ENCODE measurements around the gene TRAM2. TPM values are rescaled to one million over a fixed set of nuclear protein-coding genes. Genes with fewer than 3 reads are reported as not detected.

TRAM2 gene
- polyA plus RNA-seq, 1 experiment: 152 TPM

GRCh38 chr6:52539607-52540006 is 37.3 kb downstream of the TRAM2 start:
- no peak for DNase-seq (ENCODE audit: low read depth, low spot score)
- ChIA-PET POLR2A (interaction anchor here (0.6 to 2.7 kb wide), 6 partner anchors 12 to 120 kb away, joined by 3 to 9 read pairs (median 4); partner anchors contain the start of gene EFHC1), CTCF (interaction anchor here (1.1 kb wide), 1 partner anchor 24 kb away, joined by 3 read pairs; no protein-coding TSS in a partner anchor)
- Histone ChIP-seq H3K27me3 (ENCODE audit: control insufficient read depth, insufficient read depth, low read length) (no peaks in the 10 kb centered on the region), H3K27ac (ENCODE audit: low read depth, low read length) (peak overlapping the region; percentile 79), H3K9me3 (ENCODE audit: control insufficient read depth, insufficient read depth, low read length) (no peaks in the 10 kb centered on the region), H3K4me3 (ENCODE audit: low read depth, low read length) (no peak overlapping the region)
- TF ChIP-seq, protein P1, sequence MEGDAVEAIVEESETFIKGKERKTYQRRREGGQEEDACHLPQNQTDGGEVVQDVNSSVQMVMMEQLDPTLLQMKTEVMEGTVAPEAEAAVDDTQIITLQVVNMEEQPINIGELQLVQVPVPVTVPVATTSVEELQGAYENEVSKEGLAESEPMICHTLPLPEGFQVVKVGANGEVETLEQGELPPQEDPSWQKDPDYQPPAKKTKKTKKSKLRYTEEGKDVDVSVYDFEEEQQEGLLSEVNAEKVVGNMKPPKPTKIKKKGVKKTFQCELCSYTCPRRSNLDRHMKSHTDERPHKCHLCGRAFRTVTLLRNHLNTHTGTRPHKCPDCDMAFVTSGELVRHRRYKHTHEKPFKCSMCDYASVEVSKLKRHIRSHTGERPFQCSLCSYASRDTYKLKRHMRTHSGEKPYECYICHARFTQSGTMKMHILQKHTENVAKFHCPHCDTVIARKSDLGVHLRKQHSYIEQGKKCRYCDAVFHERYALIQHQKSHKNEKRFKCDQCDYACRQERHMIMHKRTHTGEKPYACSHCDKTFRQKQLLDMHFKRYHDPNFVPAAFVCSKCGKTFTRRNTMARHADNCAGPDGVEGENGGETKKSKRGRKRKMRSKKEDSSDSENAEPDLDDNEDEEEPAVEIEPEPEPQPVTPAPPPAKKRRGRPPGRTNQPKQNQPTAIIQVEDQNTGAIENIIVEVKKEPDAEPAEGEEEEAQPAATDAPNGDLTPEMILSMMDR (IDR thresholded peaks at IDR 0.05; ENCODE audit: low read depth, low read length): no peak

DNA sequence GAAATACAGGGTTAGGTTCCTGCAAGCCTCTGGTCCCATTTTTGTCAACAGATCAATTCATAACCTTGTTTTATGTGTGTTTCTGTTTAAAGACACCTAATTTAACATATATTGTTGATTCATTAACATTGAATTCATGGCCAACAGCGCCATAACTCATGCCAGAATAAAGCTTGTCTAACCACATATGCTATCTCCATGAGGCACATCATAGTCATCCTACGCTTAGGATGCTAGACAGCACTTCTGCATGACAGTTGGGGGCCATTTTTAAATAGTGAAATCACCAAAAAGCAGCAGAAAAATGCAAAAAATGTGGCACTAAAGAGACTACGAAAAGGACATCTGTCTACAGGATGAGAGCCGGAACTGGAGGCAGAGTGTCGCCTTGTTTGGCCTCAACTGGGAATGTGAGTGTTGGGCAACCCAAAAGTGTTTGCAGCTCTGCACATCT is 37.9 kb downstream of the TRAM2 start:
- TF ChIP-seq, protein P1 (IDR thresholded peaks at IDR 0.05; ENCODE audit: low read depth, low read length): no peak

GRCh38 chr6:52538252-52538900 is 38.5 kb downstream of the TRAM2 start:
- H3K27ac ChIP-seq (ENCODE audit: low read depth, low read length): peak overlapping the region; percentile 73
- DNase-seq (ENCODE audit: low read depth, low spot score): no peak
- ChIA-PET POLR2A (interaction anchor here (0.6 to 2.7 kb wide), 4 partner anchors 11 to 115 kb away, joined by 3 to 9 read pairs (median 4); no protein-coding TSS in a partner anchor), CTCF (interaction anchor here (0.6 kb wide), 1 partner anchor 59 kb away, joined by 3 read pairs; no protein-coding TSS in a partner anchor)
- H3K27me3 ChIP-seq (ENCODE audit: control insufficient read depth, insufficient read depth, low read length): no peaks in the 10 kb centered on the region
- TF ChIP-seq, protein P1 (IDR thresholded peaks at IDR 0.05; ENCODE audit: low read depth, low read length): no peak
- no peak overlapping the region for H3K4me3 ChIP-seq (ENCODE audit: low read depth, low read length)
- H3K9me3 ChIP-seq (ENCODE audit: control insufficient read depth, insufficient read depth, low read length): no peaks in the 10 kb centered on the region

More for the DNA sequence above, 37.9 kb downstream of the TRAM2 start:
- POLR2A ChIA-PET: interaction anchor here (0.6 to 2.7 kb wide), 5 partner anchors 12 to 115 kb away, joined by 3 to 9 read pairs (median 5); no protein-coding TSS in a partner anchor
- H3K4me3 ChIP-seq (ENCODE audit: low read depth, low read length): no peak overlapping the region
- DNase-seq (ENCODE audit: low read depth, low spot score): no peak
- CTCF ChIA-PET: interaction anchor here (0.6 to 1.1 kb wide), 2 partner anchors 24 to 59 kb away, joined by 3 read pairs; no protein-coding TSS in a partner anchor
- peak overlapping the region; percentile 79 for H3K27ac ChIP-seq (ENCODE audit: low read depth, low read length)
- no peaks in the 10 kb centered on the region for H3K27me3 ChIP-seq (ENCODE audit: control insufficient read depth, insufficient read depth, low read length)
- H3K9me3 ChIP-seq (ENCODE audit: control insufficient read depth, insufficient read depth, low read length): no peaks in the 10 kb centered on the region

DNA sequence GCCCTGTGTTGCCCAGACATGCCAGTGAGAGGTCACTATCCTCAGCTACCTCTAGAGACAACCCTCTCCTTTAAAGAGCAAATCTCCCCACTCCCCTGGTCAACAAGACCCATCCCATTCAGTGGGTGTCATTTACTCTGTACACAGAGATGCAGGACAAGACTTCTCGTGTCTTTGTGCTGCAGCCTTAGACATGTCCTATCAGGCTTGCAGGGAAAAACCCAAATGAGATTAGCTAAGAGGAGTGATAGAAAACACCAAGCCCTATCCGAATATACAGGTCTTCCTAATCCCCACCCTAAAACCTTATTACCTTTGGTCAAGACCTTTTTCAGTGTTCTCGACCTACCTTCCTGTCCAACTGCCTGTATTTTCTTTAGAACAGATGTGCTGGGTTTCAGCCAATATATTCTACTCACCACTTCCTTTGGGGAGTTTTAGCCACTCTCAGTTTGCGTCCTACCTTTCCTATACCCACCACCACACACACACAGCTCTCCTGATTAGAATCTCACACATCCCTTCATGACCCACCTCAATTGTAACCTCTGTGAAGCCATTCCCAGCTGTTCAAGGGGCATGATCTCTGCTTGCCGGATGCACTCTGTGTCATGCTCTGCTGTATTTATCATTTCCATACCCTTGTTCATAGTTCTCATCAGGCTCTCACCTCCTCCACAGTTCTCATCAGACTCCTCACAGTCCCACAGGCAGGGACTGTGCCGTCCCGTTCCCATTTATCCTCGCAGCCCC is 39.7 kb downstream of the TRAM2 start:
- no peak overlapping the region for H3K4me3 ChIP-seq (ENCODE audit: low read depth, low read length)
- DNase-seq (ENCODE audit: low read depth, low spot score): no peak
- no peaks in the 10 kb centered on the region for H3K27me3 ChIP-seq (ENCODE audit: control insufficient read depth, insufficient read depth, low read length)
- H3K27ac ChIP-seq (ENCODE audit: low read depth, low read length): no peak overlapping the region
- TF ChIP-seq, protein P1 (IDR thresholded peaks at IDR 0.05; ENCODE audit: low read depth, low read length): no peak
- POLR2A ChIA-PET: interaction anchor here (0.7 to 1.3 kb wide), 2 partner anchors 10 to 14 kb away, joined by 3 read pairs; no protein-coding TSS in a partner anchor
- H3K9me3 ChIP-seq (ENCODE audit: control insufficient read depth, insufficient read depth, low read length): no peaks in the 10 kb centered on the region
- CTCF ChIA-PET: interaction anchor here (0.6 to 2.9 kb wide), 2 partner anchors 38 to 126 kb away, joined by 4 to 12 read pairs; no protein-coding TSS in a partner anchor

Measured in AG04450 (cell line).